ENCODE results near the gene NFE2L2.

DNA sequence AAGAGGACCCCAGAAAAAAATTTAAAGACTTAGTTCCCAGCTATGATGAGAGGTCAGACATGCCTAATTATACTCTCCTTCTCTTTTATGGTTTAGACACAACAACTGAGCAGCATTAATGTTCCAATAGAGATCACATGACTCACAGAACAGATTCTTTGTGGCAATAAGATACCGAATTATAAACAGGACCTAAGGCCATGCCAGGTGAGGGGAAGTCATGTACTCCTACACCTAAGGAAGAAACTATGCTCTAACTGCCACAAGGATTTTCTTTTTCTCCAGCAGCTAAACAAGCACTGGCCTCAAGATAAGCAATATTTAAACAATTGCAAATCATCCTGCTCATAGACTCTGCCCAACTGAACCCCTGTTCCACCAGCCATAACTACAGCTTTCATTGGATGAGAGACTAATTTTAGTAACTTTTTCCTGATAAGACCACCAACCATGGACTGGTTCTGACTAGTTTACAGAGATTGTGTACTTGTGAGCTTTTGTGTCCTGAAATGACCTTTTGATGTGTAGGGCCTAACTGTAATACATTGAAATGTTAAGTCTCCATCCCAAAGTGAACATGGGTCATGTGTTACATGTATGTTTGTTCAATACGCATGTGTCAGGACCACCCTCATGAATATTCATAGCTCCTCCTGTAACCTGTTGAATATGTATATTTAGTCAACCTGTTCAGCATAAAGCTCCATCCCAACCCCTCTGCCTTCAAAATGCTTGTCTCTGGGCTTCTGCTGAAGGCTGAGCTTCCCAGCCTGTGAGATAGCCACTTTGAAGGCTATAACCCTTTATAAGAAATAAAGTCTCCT, 21.6 kb upstream of the NFE2L2 start:
- TF ChIP-seq POLR2A (IDR thresholded peaks at IDR 0.05) (no peak), POLR2AphosphoS5 (IDR thresholded peaks at IDR 0.05) (no peak), EP300 (IDR thresholded peaks at IDR 0.05) (no peak)
- TF ChIP-seq, protein P1, sequence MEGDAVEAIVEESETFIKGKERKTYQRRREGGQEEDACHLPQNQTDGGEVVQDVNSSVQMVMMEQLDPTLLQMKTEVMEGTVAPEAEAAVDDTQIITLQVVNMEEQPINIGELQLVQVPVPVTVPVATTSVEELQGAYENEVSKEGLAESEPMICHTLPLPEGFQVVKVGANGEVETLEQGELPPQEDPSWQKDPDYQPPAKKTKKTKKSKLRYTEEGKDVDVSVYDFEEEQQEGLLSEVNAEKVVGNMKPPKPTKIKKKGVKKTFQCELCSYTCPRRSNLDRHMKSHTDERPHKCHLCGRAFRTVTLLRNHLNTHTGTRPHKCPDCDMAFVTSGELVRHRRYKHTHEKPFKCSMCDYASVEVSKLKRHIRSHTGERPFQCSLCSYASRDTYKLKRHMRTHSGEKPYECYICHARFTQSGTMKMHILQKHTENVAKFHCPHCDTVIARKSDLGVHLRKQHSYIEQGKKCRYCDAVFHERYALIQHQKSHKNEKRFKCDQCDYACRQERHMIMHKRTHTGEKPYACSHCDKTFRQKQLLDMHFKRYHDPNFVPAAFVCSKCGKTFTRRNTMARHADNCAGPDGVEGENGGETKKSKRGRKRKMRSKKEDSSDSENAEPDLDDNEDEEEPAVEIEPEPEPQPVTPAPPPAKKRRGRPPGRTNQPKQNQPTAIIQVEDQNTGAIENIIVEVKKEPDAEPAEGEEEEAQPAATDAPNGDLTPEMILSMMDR (IDR thresholded peaks at IDR 0.05) = no peak

Measured in upper lobe of left lung (tissue), 4 donors.